Sigmoid colon (tissue), 7 donors: Measurements from ENCODE around the gene TMEM235. TPM values are rescaled to one million over a fixed set of nuclear protein-coding genes. Genes with fewer than 3 reads are reported as not detected.

Experiments used
- DNase-seq: peaks from one replicate; pipeline ENCODE4 v3.0.0-alpha.2; 2019
- H3K27ac ChIP-seq, 4 donors: fragments of 200-600 bp; sonication (generic); one replicate each; pipeline ENCODE4 v1.5.1; 2016 to 2019; ENCODE audit warnings: mild to moderate bottlenecking in 1 of 4
- H3K27me3 ChIP-seq, 3 donors: fragments of 200-600 bp; sonication (generic); one replicate each; pipeline ENCODE4 v1.5.1; 2019; ENCODE audit warnings: mild to moderate bottlenecking in 1 of 3
- H3K36me3 ChIP-seq, 4 donors: fragments of 200-600 bp; sonication (generic); one replicate each; pipeline ENCODE4 v1.5.1; 2016 to 2019
- H3K4me1 ChIP-seq, 4 donors: fragments of 200-600 bp; sonication (generic); one replicate each; pipeline ENCODE4 v1.5.1; 2017 to 2019
- H3K4me3 ChIP-seq, 4 donors: fragments of 200-600 bp; sonication (generic); one replicate each; pipeline ENCODE4 v1.5.1; 2017 to 2019; ENCODE audit warnings: mild to moderate bottlenecking in 2 of 4, moderate library complexity in 1 of 4
- H3K9me3 ChIP-seq, 4 donors: fragments of 200-600 bp in 3 of 4; sonication (generic) in 3 of 4; one replicate each; pipeline versions ENCODE4 v1.5.1 to v1.6.1; 2013 to 2019
- CTCF ChIP-seq, 4 experiments: fragments of 450-650 bp in 3 of 4; fragments of 200-600 bp in 1 of 4; IDR thresholded peaks; one replicate each; pipeline ENCODE4 v1.5.1; 2016 to 2019; ENCODE audit warnings: antibody characterized with exemption in 4 of 4, mild to moderate bottlenecking in 3 of 4, moderate library complexity in 2 of 4
- EP300 ChIP-seq, 4 donors: sonication (generic); formaldehyde crosslinking; IDR thresholded peaks; one replicate each; pipeline ENCODE4 v1.6.1; 2017; ENCODE audit warnings: antibody characterized with exemption in 4 of 4
- POLR2A ChIP-seq, 2 donors: fragments of 450-650 bp; IDR thresholded peaks; one replicate each; pipeline ENCODE4 v1.6.1; 2016; ENCODE audit warnings: antibody characterized with exemption in 2 of 2, mild to moderate bottlenecking in 2 of 2, moderate library complexity in 2 of 2
- POLR2AphosphoS5 ChIP-seq, 4 donors: sonication (generic); formaldehyde crosslinking; IDR thresholded peaks; one replicate each; pipeline ENCODE4 v1.6.1; 2017; ENCODE audit warnings: antibody characterized with exemption in 4 of 4
- WGBS, 2 donors: extraction: QIAGEN DNeasy Blood & Tissue Kit; methylation state at CpG; one replicate each; pipeline ENCODE4 v1.1.7; 2013; 5-methylcytosine and 5-hydroxymethylcytosine counted together
- intact Hi-C: fragments of 100-400 bp; cut with DNase I; formaldehyde crosslinking; loops from one replicate; pipeline ENCODE4 v1.15.1; 2023
- polyA plus RNA-seq, 3 donors: library from polyadenylated mRNA; stranded (reverse); fragments of 200-250 nt; gene quantifications; one replicate each; pipeline ENCODE4 v1.2.3, GENCODE V29; 2013
- total RNA-seq, 4 donors: library from RNA; depleted of rRNA; stranded (reverse); fragments of >200 nt; gene quantifications; one replicate each; pipeline ENCODE4 v1.1.0, GENCODE V29; 2016
- donor health status: healthy with polysubstance abuse.
- donor health status: Bipolar disorder and iron deficiency.
- donor health status: healthy.

The TMEM235 gene
- total and polyA plus RNA-seq, 7 donors = 0.04 TPM; not detected in 6

GRCh38 chr17:78226759-78227454, 4.5 kb upstream of the TMEM235 start:
- 26 to 44% methylated on average over 20 of the region's 20 CpGs for WGBS, 2 donors
- Histone ChIP-seq H3K36me3 (no peaks in the 10 kb centered on the region), H3K4me1 (peaks cover 0 to 3% (median under 1%) of the 10 kb centered on the region in 4 donors), H3K9me3 (no peaks in the 10 kb centered on the region), H3K27ac (no peak overlapping the region), H3K4me3 (no peak overlapping the region), H3K27me3 (peaks cover 9 to 20% (median 16%) of the 10 kb centered on the region in 3 donors)
- intact Hi-C loops = no loop called here
- DNase-seq = no peak
- TF ChIP-seq CTCF (IDR thresholded peaks at IDR 0.05) = no peak
- no peak for TF ChIP-seq POLR2AphosphoS5 (IDR thresholded peaks at IDR 0.05)
- no peak for TF ChIP-seq EP300 (IDR thresholded peaks at IDR 0.05)
- TF ChIP-seq POLR2A (IDR thresholded peaks at IDR 0.05) = no peak

GRCh38 chr17:78227455-78227916, 3.9 kb upstream of the TMEM235 start:
- WGBS, 2 donors = 67 to 84% methylated on average over 10 of the region's 10 CpGs
- Histone ChIP-seq H3K9me3 (no peaks in the 10 kb centered on the region), H3K27ac (no peak overlapping the region), H3K4me1 (peaks cover 0 to 4% (median 2%) of the 10 kb centered on the region in 4 donors), H3K4me3 (no peak overlapping the region), H3K27me3 (peaks cover 13 to 25% (median 22%) of the 10 kb centered on the region in 3 donors), H3K36me3 (no peaks in the 10 kb centered on the region)
- no peak for DNase-seq
- TF ChIP-seq POLR2AphosphoS5 (IDR thresholded peaks at IDR 0.05) (no peak), POLR2A (IDR thresholded peaks at IDR 0.05) (no peak), EP300 (IDR thresholded peaks at IDR 0.05) (no peak), CTCF (IDR thresholded peaks at IDR 0.05) (no peak)
- intact Hi-C loops = no loop called here

GRCh38 chr17:78228176-78228575, 3.3 kb upstream of the TMEM235 start:
- H3K9me3 ChIP-seq = no peaks in the 10 kb centered on the region
- no peak overlapping the region for H3K27ac ChIP-seq
- H3K27me3 ChIP-seq = peaks cover 13 to 32% (median 28%) of the 10 kb centered on the region in 3 donors
- no peak overlapping the region for H3K4me3 ChIP-seq
- intact Hi-C loops = no loop called here
- TF ChIP-seq CTCF (IDR thresholded peaks at IDR 0.05) = no peak
- TF ChIP-seq EP300 (IDR thresholded peaks at IDR 0.05) = no peak
- TF ChIP-seq POLR2AphosphoS5 (IDR thresholded peaks at IDR 0.05) = no peak
- TF ChIP-seq POLR2A (IDR thresholded peaks at IDR 0.05) = no peak
- peaks cover 0 to 4% (median 2%) of the 10 kb centered on the region in 4 donors for H3K4me1 ChIP-seq
- H3K36me3 ChIP-seq = no peaks in the 10 kb centered on the region
- DNase-seq = no peak
- 85 to 89% methylated on average over 4 of the region's 4 CpGs for WGBS, 2 donors

- no peak for TF ChIP-seq POLR2AphosphoS5 (IDR thresholded peaks at IDR 0.05)
- TF ChIP-seq EP300 (IDR thresholded peaks at IDR 0.05) = no peak
- no peak for TF ChIP-seq POLR2A (IDR thresholded peaks at IDR 0.05)
- TF ChIP-seq CTCF (IDR thresholded peaks at IDR 0.05) = no peak
- no peak overlapping the region for H3K4me3 ChIP-seq
- no peaks in the 10 kb centered on the region for H3K9me3 ChIP-seq
- peaks cover 0 to 9% (median 2%) of the 10 kb centered on the region in 4 donors for H3K4me1 ChIP-seq
- no peak for DNase-seq
- no peak overlapping the region for H3K27ac ChIP-seq
- peaks cover 13 to 33% (median 28%) of the 10 kb centered on the region in 3 donors for H3K27me3 ChIP-seq
- intact Hi-C loops = no loop called here
- WGBS, 2 donors = 18 to 56% methylated on average over 13 of the region's 13 CpGs
- no peaks in the 10 kb centered on the region for H3K36me3 ChIP-seq
Observed at GRCh38 chr17:78230252-78230962, 1.0 kb upstream of the TMEM235 start.
